Measurements from ENCODE around the gene KCTD2. TPM values are rescaled to one million over a fixed set of nuclear protein-coding genes. Genes with fewer than 3 reads are reported as not detected.

The KCTD2 gene
- total and polyA plus RNA-seq, 2 of the 13 experiments (the other 11 are each of a cell fraction or from before 2014, with no cell fraction given) = 28.3 to 32.6 TPM

- TF ChIP-seq, protein P1, sequence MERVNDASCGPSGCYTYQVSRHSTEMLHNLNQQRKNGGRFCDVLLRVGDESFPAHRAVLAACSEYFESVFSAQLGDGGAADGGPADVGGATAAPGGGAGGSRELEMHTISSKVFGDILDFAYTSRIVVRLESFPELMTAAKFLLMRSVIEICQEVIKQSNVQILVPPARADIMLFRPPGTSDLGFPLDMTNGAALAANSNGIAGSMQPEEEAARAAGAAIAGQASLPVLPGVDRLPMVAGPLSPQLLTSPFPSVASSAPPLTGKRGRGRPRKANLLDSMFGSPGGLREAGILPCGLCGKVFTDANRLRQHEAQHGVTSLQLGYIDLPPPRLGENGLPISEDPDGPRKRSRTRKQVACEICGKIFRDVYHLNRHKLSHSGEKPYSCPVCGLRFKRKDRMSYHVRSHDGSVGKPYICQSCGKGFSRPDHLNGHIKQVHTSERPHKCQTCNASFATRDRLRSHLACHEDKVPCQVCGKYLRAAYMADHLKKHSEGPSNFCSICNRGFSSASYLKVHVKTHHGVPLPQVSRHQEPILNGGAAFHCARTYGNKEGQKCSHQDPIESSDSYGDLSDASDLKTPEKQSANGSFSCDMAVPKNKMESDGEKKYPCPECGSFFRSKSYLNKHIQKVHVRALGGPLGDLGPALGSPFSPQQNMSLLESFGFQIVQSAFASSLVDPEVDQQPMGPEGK (CRISPR knock-in tag; IDR thresholded peaks at IDR 0.05) = peak; percentile 73
- TF ChIP-seq ZNF567 (CRISPR knock-in tag; IDR thresholded peaks at IDR 0.05; ENCODE audit: borderline replicate concordance) (no peak), ZZZ3 (CRISPR knock-in tag; IDR thresholded peaks at IDR 0.05; ENCODE audit: borderline replicate concordance) (peak; percentile 73), ELF1 (CRISPR knock-in tag; IDR thresholded peaks at IDR 0.05) (peak; percentile 81), ZNF383 (CRISPR knock-in tag; IDR thresholded peaks at IDR 0.05; ENCODE audit: borderline replicate concordance) (peak; percentile 91; the same call in 1 of the 2 replicates), TBP (CRISPR knock-in tag; IDR thresholded peaks at IDR 0.05) (no peak), IKZF4 (CRISPR knock-in tag; IDR thresholded peaks at IDR 0.05; ENCODE audit: borderline replicate concordance, low read depth, not compliant biosample characterization) (no peak), MIER2 (CRISPR knock-in tag; IDR thresholded peaks at IDR 0.05) (peak; percentile 45; the same call in 1 of the 2 replicates), TCF12 (IDR thresholded peaks at IDR 0.05) (no peak), TCF12 (CRISPR knock-in tag; IDR thresholded peaks at IDR 0.05) (no peak), ZMAT3 (CRISPR knock-in tag; conservative IDR thresholded peaks at IDR 0.05) (no peak), BRCA1 (CRISPR knock-in tag; IDR thresholded peaks at IDR 0.05) (no peak), ZNF619 (CRISPR knock-in tag; IDR thresholded peaks at IDR 0.05) (no peak), MEIS1 (CRISPR knock-in tag; IDR thresholded peaks at IDR 0.05; ENCODE audit: borderline replicate concordance) (peak; percentile 77; the same call in 1 of the 2 replicates), CBX1 (IDR thresholded peaks at IDR 0.05; ENCODE audit: low read depth) (no peak), HNRNPL (IDR thresholded peaks at IDR 0.05; ENCODE audit: low read depth, low read length) (0 out of 2 replicates have a peak, but pooled peaks have one; percentile 43)
- TF ChIP-seq, protein P2, sequence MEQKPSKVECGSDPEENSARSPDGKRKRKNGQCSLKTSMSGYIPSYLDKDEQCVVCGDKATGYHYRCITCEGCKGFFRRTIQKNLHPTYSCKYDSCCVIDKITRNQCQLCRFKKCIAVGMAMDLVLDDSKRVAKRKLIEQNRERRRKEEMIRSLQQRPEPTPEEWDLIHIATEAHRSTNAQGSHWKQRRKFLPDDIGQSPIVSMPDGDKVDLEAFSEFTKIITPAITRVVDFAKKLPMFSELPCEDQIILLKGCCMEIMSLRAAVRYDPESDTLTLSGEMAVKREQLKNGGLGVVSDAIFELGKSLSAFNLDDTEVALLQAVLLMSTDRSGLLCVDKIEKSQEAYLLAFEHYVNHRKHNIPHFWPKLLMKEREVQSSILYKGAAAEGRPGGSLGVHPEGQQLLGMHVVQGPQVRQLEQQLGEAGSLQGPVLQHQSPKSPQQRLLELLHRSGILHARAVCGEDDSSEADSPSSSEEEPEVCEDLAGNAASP (CRISPR knock-in tag; IDR thresholded peaks at IDR 0.05; ENCODE audit: borderline replicate concordance) = 0 out of 2 replicates have a peak, but pooled peaks have one; percentile 21
- TF ChIP-seq, protein P3, sequence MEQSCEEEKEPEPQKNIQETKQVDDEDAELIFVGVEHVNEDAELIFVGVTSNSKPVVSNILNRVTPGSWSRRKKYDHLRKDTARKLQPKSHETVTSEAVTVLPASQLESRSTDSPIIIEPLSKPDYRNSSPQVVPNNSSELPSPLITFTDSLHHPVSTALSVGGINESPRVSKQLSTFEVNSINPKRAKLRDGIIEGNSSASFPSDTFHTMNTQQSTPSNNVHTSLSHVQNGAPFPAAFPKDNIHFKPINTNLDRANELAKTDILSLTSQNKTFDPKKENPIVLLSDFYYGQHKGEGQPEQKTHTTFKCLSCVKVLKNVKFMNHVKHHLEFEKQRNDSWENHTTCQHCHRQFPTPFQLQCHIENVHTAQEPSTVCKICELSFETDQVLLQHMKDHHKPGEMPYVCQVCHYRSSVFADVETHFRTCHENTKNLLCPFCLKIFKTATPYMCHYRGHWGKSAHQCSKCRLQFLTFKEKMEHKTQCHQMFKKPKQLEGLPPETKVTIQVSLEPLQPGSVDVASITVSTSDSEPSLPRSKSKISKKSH (CRISPR knock-in tag; IDR thresholded peaks at IDR 0.05; ENCODE audit: borderline replicate concordance) = peak; percentile 66
- TF ChIP-seq, protein P4, sequence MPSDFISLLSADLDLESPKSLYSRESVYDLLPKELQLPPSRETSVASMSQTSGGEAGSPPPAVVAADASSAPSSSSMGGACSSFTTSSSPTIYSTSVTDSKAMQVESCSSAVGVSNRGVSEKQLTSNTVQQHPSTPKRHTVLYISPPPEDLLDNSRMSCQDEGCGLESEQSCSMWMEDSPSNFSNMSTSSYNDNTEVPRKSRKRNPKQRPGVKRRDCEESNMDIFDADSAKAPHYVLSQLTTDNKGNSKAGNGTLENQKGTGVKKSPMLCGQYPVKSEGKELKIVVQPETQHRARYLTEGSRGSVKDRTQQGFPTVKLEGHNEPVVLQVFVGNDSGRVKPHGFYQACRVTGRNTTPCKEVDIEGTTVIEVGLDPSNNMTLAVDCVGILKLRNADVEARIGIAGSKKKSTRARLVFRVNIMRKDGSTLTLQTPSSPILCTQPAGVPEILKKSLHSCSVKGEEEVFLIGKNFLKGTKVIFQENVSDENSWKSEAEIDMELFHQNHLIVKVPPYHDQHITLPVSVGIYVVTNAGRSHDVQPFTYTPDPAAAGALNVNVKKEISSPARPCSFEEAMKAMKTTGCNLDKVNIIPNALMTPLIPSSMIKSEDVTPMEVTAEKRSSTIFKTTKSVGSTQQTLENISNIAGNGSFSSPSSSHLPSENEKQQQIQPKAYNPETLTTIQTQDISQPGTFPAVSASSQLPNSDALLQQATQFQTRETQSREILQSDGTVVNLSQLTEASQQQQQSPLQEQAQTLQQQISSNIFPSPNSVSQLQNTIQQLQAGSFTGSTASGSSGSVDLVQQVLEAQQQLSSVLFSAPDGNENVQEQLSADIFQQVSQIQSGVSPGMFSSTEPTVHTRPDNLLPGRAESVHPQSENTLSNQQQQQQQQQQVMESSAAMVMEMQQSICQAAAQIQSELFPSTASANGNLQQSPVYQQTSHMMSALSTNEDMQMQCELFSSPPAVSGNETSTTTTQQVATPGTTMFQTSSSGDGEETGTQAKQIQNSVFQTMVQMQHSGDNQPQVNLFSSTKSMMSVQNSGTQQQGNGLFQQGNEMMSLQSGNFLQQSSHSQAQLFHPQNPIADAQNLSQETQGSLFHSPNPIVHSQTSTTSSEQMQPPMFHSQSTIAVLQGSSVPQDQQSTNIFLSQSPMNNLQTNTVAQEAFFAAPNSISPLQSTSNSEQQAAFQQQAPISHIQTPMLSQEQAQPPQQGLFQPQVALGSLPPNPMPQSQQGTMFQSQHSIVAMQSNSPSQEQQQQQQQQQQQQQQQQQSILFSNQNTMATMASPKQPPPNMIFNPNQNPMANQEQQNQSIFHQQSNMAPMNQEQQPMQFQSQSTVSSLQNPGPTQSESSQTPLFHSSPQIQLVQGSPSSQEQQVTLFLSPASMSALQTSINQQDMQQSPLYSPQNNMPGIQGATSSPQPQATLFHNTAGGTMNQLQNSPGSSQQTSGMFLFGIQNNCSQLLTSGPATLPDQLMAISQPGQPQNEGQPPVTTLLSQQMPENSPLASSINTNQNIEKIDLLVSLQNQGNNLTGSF (CRISPR knock-in tag; IDR thresholded peaks at IDR 0.05) = no peak
Measured at GRCh38 chr17:75113798-75114551, 67.0 kb downstream of the KCTD2 start (continued).

Measured in HepG2 (cell line).